Activated T-cell treated with anti-CD3 and anti-CD28 coated beads, Interleukin-2, amount 50 U/mL, for 72 hours (primary cell): ENCODE results near the gene SEMA4D. TPM values are rescaled to one million over a fixed set of nuclear protein-coding genes. Genes with fewer than 3 reads are reported as not detected.
"Not testable (repeated sequence)": the region's sequence is repeated elsewhere in the genome, so short reads cannot be mapped to it uniquely, and the experiment has no call there.

Experiments
- ATAC-seq, 2 donors: fragments of 150-1000 bp; cut with Tn5 transposase; replicated peaks in 1 of 2; 2 replicates each; pipeline ENCODE4 v1.10.0; 2021; ENCODE audit warnings: moderate library complexity in 2 of 2, mild to moderate bottlenecking in 1 of 2
- DNase-seq, 2 donors: peaks; one replicate each; pipeline ENCODE4 v3.0.0; 2021 to 2022; ENCODE audit warnings: mixed read lengths in 1 of 2
- H3K27ac Mint-ChIP-seq: one replicate; pipeline ENCODE4 v1.8.0; 2022; ENCODE audit warnings: mild to moderate bottlenecking, moderate library complexity, mixed read lengths
- H3K27me3 Mint-ChIP-seq: one replicate; pipeline ENCODE4 v1.8.0; 2022; ENCODE audit warnings: low read depth, mixed read lengths
- H3K36me3 Mint-ChIP-seq, 2 donors: one replicate each; pipeline ENCODE4 v1.8.0; 2022; ENCODE audit warnings: mixed read lengths in 2 of 2, mild to moderate bottlenecking in 1 of 2; ENCODE audit not compliant: insufficient read depth in 2 of 2
- H3K4me1 Mint-ChIP-seq: one replicate; pipeline ENCODE4 v1.8.0; 2022; ENCODE audit warnings: low read depth, mixed read lengths
- H3K4me3 Mint-ChIP-seq, 2 donors: one replicate each; pipeline ENCODE4 v1.8.0; 2022; ENCODE audit warnings: mild to moderate bottlenecking in 2 of 2, mixed read lengths in 2 of 2, moderate library complexity in 2 of 2
- H3K9me3 Mint-ChIP-seq, 2 donors: one replicate each; pipeline ENCODE4 v1.8.0; 2022; ENCODE audit warnings: mixed read lengths in 2 of 2
- total RNA-seq, 2 donors: library from RNA; stranded (reverse); gene quantifications; one replicate each; pipeline ENCODE4 v1.2.3, GENCODE V29; 2022

Gene SEMA4D
- total RNA-seq, 2 donors from 2014 or later, result 182 to 198 TPM

DNA sequence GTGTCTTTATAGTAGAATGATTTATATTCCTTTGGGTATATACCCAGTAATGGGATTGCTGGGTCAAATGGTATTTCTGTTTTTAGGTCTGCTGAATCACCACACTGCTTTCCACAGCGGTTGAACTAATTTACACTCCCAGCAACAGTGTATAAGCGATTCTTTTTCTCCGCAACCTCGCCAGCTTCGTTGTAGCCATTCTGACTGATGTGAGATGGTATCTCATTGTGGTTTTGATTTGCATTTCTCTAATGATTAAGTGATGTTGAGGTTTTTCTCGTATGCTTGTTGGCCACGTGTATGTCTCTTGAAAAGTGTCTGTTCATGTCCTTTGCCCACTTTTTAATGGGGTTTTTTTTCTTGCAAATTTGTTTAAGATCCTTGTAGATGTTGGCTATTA is 154.1 kb downstream of the SEMA4D start:
- not testable (repeated sequence) for H3K4me3 Mint-ChIP-seq, H3K9me3 Mint-ChIP-seq, DNase-seq, H3K27me3 Mint-ChIP-seq, H3K27ac Mint-ChIP-seq
- ATAC-seq, result peak in 1 of 2 donors; percentile 26
- H3K36me3 Mint-ChIP-seq, result peaks cover 17 to 65% of the 10 kb centered on the region in 2 donors
- peaks cover 62% of the 10 kb centered on the region for H3K4me1 Mint-ChIP-seq

DNA sequence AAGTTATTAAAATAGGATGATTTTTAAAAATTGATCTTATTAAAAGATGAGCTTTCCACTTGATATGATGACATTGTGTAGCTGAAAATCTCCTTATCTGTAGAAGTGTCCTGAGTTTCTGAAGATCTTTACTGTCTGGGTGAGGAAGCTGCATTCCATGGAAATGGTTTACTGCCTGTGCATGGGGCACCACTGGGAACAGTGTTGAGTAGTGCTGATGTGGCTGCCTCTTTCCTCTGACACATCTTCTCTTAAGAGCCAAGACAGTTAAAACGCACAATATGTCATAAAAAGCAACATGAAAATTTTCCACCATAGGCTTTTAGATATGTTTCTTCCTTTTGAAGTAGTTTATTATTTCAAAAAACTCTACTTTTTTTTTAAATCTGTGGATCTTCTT is 155.0 kb downstream of the SEMA4D start:
- Mint-ChIP-seq H3K27me3 (no peaks in the 10 kb centered on the region), H3K4me1 (peaks cover 69% of the 10 kb centered on the region), H3K36me3 (peaks cover 13 to 68% of the 10 kb centered on the region in 2 donors), H3K9me3 (peaks cover 0 to 3% of the 10 kb centered on the region in 2 donors), H3K4me3 (no peak overlapping the region), H3K27ac (no peak overlapping the region)
- DNase-seq, result no peak
- ATAC-seq, result no peak

DNA sequence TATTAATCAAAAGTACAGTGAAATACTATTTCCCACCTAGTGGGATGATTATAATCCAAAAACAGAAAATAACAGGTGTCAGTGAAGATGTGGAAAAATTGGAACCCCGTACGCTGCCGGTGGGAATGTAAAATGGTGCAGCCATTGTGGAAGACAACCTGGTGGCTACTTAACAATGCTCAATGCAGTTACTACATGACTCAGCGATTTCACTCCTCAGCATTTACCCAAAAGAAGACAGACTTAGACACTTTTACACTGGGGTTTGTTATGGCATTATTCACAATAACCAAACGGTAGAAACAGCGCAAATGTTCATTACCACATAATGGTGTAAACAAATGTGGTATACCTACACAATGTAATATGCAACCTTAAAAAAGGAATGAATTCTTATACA is 155.7 kb downstream of the SEMA4D start:
- Mint-ChIP-seq H3K36me3 (peaks cover 13 to 70% of the 10 kb centered on the region in 2 donors), H3K9me3 (peaks cover 0 to 3% of the 10 kb centered on the region in 2 donors), H3K27ac (peak overlapping the region; percentile 93), H3K4me3 (peak overlapping the region in 1 of 2 donors; percentile 40), H3K4me1 (peaks cover 77% of the 10 kb centered on the region), H3K27me3 (no peaks in the 10 kb centered on the region)
- DNase-seq (no peak), ATAC-seq (no peak)

DNA sequence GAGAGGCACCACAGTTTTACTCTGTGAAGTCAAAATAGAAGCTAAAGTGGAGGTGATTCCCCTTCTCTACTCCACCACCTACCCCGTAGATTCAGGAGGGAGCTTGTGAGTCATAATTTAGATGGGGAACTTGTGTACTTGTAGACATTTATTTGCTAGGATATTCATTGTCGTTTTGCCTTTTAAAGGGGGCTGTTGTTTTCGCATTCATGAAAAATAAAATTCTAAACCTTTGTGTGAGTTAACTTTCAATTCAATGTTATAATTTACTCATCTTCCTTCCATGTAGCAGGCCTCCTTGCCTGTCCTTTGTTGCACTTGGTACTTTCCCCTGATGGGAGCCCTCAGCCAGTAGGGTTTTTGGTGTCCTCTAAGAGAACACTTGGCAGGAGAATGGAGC is 157.6 kb downstream of the SEMA4D start:
- Mint-ChIP-seq H3K36me3 (peaks cover 9 to 59% of the 10 kb centered on the region in 2 donors), H3K27me3 (no peaks in the 10 kb centered on the region), H3K4me3 (peak overlapping the region; percentile 66 to 73), H3K9me3 (peaks cover 0 to 3% of the 10 kb centered on the region in 2 donors), H3K27ac (peak overlapping the region; percentile 81), H3K4me1 (peaks cover 76% of the 10 kb centered on the region)
- ATAC-seq, result peak; percentile 93 to 95
- DNase-seq, result no peak

DNA sequence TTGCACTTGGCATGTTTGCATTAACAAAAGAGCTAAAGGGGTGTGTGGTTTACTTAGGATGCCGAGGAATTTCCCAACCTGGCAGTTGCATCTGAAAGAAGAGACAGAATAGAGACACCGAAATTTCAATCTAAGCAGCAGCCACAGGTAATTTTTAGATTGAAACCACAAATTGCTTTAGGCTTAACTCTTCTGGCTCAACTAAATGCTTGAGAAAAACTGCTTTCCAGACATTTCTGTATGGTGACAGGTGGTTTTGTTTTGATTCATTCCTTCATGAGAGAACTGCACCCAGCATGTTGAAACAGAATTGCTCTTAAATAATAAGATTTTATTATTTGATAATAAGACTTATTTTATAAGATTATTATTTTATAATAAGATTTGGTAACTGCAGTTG is 158.1 kb downstream of the SEMA4D start:
- peaks cover 0 to 3% of the 10 kb centered on the region in 2 donors for H3K9me3 Mint-ChIP-seq

DNA sequence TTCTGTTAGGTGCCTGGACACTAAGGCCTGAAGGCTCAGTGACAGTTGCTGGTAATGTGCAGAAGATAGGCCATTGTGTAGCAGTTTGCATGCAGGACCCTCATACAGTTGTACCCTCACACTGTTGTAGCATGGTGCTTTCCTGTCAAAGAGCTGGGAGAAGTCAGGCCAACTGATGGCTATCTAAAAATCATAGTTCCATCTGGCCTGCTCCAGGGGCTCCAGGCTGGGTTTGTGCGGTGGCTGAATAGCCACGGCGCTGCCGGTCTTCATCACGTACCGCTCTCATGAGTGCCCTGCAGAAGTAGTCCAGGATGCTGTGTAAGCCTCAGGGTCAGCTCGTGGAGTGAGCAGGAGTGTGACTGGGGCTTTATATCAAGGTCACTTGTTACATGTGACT is 167.4 kb downstream of the SEMA4D start:
- ATAC-seq (no peak), DNase-seq (no peak)
- Mint-ChIP-seq H3K27me3 (no peaks in the 10 kb centered on the region), H3K27ac (no peak overlapping the region), H3K4me1 (peaks cover 10% of the 10 kb centered on the region), H3K36me3 (peaks cover 7 to 17% of the 10 kb centered on the region in 2 donors), H3K4me3 (no peak overlapping the region), H3K9me3 (no peaks in the 10 kb centered on the region)

More for the DNA sequence above, 158.1 kb downstream of the SEMA4D start:
- Mint-ChIP-seq H3K27me3 (no peaks in the 10 kb centered on the region), H3K4me3 (peak overlapping the region; percentile 66 to 73), H3K36me3 (peaks cover 8 to 55% of the 10 kb centered on the region in 2 donors), H3K27ac (peak overlapping the region; percentile 91), H3K4me1 (peaks cover 71% of the 10 kb centered on the region)
- peak; percentile 51 to 53 for ATAC-seq
- no peak for DNase-seq

DNA sequence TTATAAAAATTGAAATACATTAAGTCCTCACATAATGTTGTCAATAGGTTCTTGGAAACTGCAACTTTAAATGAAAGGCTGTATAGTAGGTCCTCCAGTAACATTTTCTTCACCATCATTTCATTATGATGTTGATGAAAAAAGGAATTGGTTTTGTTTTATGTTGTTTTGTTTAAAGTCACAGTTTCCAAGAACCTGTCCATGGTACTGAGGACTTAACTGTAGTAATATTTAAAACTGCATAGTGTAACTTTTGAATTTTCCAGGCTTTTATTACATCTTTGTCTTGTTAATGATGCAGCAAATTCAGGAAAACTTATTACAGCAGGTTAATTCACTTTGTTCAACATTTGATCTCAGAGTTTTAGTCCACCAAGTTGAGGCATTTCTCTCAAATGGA is 168.0 kb downstream of the SEMA4D start:
- no peak for DNase-seq
- H3K27ac Mint-ChIP-seq, result peak overlapping the region; percentile 5
- H3K4me3 Mint-ChIP-seq, result no peak overlapping the region
- no peak for ATAC-seq
- no peaks in the 10 kb centered on the region for H3K9me3 Mint-ChIP-seq
- peaks cover 7 to 16% of the 10 kb centered on the region in 2 donors for H3K36me3 Mint-ChIP-seq
- no peaks in the 10 kb centered on the region for H3K27me3 Mint-ChIP-seq
- peaks cover 10% of the 10 kb centered on the region for H3K4me1 Mint-ChIP-seq

DNA sequence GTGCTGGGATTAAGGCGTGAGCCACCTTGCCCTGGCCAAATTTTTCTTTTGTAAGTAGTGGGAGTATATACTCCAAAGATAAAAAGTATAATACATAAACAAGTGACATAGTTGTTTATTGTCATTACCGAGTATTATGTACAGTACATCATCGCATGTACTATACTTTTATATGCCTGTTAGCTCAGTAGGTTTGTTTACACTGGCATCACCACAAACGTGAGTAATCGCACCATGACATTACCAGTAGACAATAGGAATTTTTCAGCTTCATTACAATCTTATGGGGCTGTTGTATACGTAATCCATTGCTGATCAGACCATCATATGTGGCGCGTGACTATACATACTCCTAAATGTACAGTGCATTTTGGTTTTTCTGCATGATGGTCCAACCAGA is 169.8 kb downstream of the SEMA4D start:
- no peak overlapping the region for H3K4me3 Mint-ChIP-seq
- ATAC-seq (no peak), DNase-seq (no peak)
- no peaks in the 10 kb centered on the region for H3K9me3 Mint-ChIP-seq
- peaks cover 16% of the 10 kb centered on the region for H3K4me1 Mint-ChIP-seq
- H3K27ac Mint-ChIP-seq, result no peak overlapping the region
- peaks cover 4 to 5% of the 10 kb centered on the region in 2 donors for H3K36me3 Mint-ChIP-seq
- H3K27me3 Mint-ChIP-seq, result no peaks in the 10 kb centered on the region

DNA sequence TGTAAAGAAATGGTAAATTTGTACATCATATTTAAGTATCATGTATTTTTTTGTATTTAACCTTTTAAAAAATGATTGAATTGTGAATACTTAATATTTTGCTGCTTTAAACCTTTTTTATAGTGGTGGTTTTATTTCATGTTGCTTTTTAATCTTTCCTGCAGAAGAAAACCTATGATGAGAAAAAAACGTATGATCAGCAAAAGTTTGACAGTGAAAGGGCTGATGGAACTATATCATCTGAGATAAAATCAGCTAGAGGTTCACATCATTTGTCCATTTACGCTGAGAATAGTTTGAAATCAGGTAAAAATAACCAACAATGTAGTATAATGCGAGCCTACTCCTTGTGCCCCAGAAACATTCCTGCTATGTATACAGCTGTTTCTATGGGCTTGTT is 172.2 kb downstream of the SEMA4D start:
- ATAC-seq (no peak), DNase-seq (no peak)
- peak overlapping the region; percentile 49 for H3K27ac Mint-ChIP-seq
- no peak overlapping the region for H3K4me3 Mint-ChIP-seq
- H3K4me1 Mint-ChIP-seq, result peaks cover 39% of the 10 kb centered on the region
- no peaks in the 10 kb centered on the region for H3K9me3 Mint-ChIP-seq
- H3K36me3 Mint-ChIP-seq, result peaks cover 6 to 8% of the 10 kb centered on the region in 2 donors
- no peaks in the 10 kb centered on the region for H3K27me3 Mint-ChIP-seq

DNA sequence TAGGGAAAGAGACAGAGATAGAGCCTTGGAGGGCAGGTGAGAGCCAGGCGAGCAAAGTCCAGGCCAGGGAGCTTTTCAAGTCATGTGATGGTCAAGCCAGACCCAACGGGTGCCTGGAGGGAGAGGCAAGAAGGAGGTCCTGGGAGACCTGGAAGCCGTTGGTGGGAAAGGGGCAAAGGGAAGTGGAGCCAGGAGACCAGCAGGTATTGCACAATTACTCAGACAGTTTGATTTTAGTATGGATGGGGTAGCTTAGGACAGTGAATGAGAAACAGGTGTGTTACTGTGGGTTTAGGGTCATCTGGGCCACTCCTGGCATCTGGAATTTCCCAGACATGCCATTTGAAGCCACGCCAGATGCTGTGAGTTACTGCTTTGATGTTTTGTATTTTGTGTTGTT is 174.5 kb downstream of the SEMA4D start:
- DNase-seq (no peak), ATAC-seq (no peak)
- H3K36me3 Mint-ChIP-seq, result peaks cover 4 to 5% of the 10 kb centered on the region in 2 donors
- no peaks in the 10 kb centered on the region for H3K27me3 Mint-ChIP-seq
- no peak overlapping the region for H3K4me3 Mint-ChIP-seq
- H3K27ac Mint-ChIP-seq, result peak overlapping the region; percentile 64
- H3K4me1 Mint-ChIP-seq, result peaks cover 58% of the 10 kb centered on the region
- no peaks in the 10 kb centered on the region for H3K9me3 Mint-ChIP-seq

DNA sequence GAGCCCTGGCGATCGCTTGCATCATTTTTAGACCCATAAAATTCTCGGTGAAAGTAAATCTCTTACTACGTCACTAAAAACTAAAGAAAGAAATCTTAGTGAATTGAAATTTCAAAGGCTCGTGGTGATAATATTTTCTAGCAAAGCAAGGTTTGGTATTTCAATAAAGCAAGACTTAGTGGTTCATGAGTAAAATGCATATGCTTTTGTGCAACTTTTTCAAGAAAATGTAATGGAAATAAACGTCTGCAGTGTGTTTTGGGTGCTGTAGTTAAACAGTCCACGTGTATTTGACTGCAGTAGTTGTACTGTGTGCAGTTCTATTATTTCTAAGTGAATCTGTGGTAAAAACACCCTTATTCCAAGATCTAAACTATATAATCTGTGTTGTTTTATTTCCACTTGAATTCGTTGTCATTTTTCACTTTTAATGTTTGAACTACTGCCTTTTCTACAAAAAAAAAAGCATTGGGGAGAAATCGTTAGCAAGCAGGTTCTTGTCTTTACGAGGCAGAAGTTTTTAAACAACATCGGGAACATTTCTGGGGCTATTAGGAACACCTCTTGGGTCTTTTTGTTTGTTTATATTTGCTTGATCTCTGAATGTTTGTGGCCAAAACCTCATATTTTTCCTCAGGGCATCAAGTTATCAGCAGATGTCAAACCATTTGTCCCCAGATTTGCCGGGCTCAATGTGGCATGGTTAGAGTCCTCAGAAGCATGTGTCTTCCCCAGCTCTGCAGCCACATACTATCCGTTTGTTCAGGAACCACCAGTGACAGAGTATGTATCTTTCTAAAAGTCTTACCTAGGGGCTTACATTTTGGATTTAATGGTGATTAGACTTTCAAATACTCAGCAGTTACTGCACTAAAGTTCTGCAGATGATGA is 178.7 kb downstream of the SEMA4D start:
- Mint-ChIP-seq H3K27ac (peak overlapping the region; percentile 99), H3K4me3 (peak overlapping the region; percentile 89 to 95), H3K4me1 (peaks cover 89% of the 10 kb centered on the region), H3K36me3 (peaks cover 9 to 33% of the 10 kb centered on the region in 2 donors), H3K27me3 (no peaks in the 10 kb centered on the region), H3K9me3 (no peaks in the 10 kb centered on the region)
- peak in 1 of 2 donors; percentile 15 for DNase-seq
- no peak for ATAC-seq

DNA sequence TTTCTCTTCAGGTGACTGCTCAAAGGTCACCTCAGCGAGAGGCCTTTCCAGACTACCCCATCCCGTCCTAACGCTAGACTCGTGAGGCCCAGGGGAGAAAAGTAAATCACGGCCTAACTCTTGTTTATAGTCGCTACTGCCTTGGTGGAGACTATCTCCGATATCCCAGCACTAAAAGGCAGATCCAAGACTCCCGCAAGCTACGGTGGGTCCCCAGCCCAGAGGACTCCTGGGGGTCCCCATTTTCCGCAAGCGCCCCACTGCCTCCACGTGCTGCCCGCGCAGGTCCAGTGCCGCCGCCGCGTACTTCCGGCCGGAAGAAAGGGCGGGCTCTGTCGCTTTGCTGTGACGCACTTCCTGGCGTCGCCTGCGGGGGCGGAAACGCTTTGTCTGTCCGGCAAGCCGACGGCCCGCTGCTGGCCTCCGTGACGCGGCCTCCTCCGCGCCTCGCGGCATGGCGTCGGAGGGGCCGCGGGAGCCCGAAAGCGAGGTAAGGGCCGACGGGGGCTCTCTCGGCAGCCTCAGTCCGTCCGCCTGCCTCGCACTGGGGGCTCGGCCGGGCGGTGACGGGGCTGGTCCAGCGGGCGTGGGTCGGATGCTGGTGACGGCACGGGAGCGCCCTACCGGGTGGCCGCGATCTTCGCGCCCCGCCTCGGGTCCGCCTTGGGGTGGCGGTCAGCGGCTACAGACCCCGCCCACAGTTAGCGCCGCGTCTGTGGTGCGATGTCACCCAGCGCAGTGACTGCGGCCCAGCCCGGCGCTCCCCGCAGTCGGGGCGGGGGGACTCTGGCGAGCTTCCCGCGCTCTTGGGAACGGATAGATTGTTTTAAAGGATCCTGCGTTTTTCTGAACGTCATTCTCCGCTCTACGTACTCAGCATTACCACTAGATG is 179.5 kb downstream of the SEMA4D start, which contains the start of gene SECISBP2:
Gene SECISBP2, plus strand, starts transcription at position 378 of the 892 bp plus-strand sequence. Its CDS starts 77 bp downstream, at position 455.
- DNase-seq, result peak; percentile 97
- ATAC-seq, result peak; percentile 92 to 93
- peaks cover 9 to 33% of the 10 kb centered on the region in 2 donors for H3K36me3 Mint-ChIP-seq
- H3K4me3 Mint-ChIP-seq, result peak within 1 kb of the TSS; percentile 89 to 95
- no peaks in the 10 kb centered on the region for H3K27me3 Mint-ChIP-seq
- H3K27ac Mint-ChIP-seq, result peak within 1 kb of the TSS; percentile 99
- H3K4me1 Mint-ChIP-seq, result peaks cover 91% of the 10 kb centered on the region
- no peaks in the 10 kb centered on the region for H3K9me3 Mint-ChIP-seq

DNA sequence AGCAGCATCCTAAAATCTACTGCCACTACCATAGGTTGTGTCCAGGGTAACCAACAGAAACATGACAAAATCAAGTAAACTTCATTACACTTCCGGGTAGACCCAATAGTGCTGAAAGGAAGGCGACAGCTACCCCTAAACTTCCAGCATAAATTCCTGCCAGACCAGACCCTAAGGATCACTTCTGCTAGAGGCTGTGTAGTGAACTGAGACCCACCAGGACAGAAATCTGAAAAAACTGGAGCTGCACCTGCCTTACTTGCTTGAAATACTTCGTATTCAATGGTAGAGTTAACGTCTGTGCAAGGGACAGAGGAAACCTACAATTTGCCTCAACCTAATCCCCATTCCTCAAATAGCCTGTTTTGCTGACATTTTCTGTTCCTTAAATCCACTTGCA is 180.6 kb downstream of the SEMA4D start:
- peaks cover 89% of the 10 kb centered on the region for H3K4me1 Mint-ChIP-seq
- H3K4me3 Mint-ChIP-seq, result peak overlapping the region; percentile 89 to 95
- H3K9me3 Mint-ChIP-seq, result no peaks in the 10 kb centered on the region
- H3K36me3 Mint-ChIP-seq, result peaks cover 5 to 42% of the 10 kb centered on the region in 2 donors
- H3K27me3 Mint-ChIP-seq, result no peaks in the 10 kb centered on the region
- DNase-seq, result no peak
- no peak for ATAC-seq
- peak overlapping the region; percentile 99 for H3K27ac Mint-ChIP-seq
